PFSK-1 (cell line): ENCODE results near the gene TARBP2.

Experiments
- FOXP2 ChIP-seq: optimal IDR thresholded peaks from 2 replicates; pipeline ENCODE3; 2011; ENCODE audit warnings: borderline replicate concordance, control low read depth, inconsistent platforms; ENCODE audit not compliant: insufficient read depth; ENCODE audit errors: extremely low read length, extremely low read depth
- POLR2AphosphoS5 ChIP-seq: IDR thresholded peaks from 2 replicates; pipeline ENCODE4 v1.6.1; 2012; ENCODE audit warnings: low read depth, mild to moderate bottlenecking, control low read depth, low read length, moderate library complexity
- REST ChIP-seq, 2 experiments: IDR thresholded peaks; 2 replicates each; pipeline versions ENCODE4 v1.6.1 to v1.8.0; 2011 to 2012; ENCODE audit warnings: low read depth in 2 of 2, low read length in 2 of 2, control low read depth in 1 of 2, inconsistent platforms in 1 of 2, mild to moderate bottlenecking in 1 of 2, moderate library complexity in 1 of 2; ENCODE audit not compliant: insufficient read depth in 1 of 2
- SIN3A ChIP-seq: IDR thresholded peaks from 2 replicates; pipeline ENCODE4 v1.6.1; 2012; ENCODE audit warnings: mild to moderate bottlenecking, low read length, moderate library complexity, borderline replicate concordance; ENCODE audit not compliant: insufficient read depth
- TAF1 ChIP-seq: IDR thresholded peaks from 2 replicates; pipeline ENCODE4 v1.6.1; 2012; ENCODE audit warnings: low read length, control low read depth, borderline replicate concordance; ENCODE audit not compliant: insufficient read depth

- TF ChIP-seq REST (IDR thresholded peaks at IDR 0.05; ENCODE audit: insufficient read depth in 1 of 2, low read depth in 2 of 2, low read length in 2 of 2) (no peak), TAF1 (no peak), POLR2AphosphoS5 (no peak), SIN3A (no peak), FOXP2 (no peak)
Observed at GRCh38 chr12:53543539-53543938, 42.5 kb downstream of the TARBP2 start.
